Measurements from ENCODE around the gene TNS1.

The TNS1 gene

DNA sequence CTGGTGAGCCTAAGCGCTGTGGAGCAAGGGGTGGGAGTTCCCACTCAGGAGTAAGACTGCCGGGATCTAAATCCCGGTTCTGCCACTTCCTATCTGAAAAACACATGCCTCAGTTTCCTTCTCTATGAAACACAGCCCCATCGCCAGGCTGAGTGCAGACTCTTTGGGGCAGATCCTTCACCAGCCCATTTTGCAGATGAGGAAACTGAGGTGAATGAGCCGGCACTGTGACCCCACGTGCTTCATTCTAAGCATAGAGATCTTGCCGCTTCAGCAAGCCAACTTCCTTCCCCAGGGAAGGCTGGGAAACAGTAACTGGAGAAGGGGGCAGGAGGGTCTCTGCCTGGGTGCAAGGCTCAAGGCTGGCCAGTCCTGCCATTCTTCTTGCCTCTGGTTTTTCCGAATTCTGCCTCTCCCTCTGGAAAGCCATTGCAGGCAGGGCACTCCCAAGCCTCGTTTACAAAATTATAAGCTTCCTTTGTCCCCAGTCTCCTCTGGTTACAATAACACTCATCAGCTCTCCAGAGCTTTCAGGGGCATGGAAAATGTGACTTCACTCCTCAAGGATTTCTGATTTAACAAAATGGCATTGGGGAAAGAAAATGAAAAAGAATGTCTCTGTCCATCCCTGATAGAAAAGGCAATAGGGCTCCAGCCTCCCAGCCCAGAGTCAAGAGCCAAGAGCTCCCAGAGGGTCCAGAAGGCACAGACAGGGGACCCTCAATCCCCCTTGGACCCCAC lies 249.2 kb downstream of the TNS1 start:
- DNase-seq = no peak

DNA sequence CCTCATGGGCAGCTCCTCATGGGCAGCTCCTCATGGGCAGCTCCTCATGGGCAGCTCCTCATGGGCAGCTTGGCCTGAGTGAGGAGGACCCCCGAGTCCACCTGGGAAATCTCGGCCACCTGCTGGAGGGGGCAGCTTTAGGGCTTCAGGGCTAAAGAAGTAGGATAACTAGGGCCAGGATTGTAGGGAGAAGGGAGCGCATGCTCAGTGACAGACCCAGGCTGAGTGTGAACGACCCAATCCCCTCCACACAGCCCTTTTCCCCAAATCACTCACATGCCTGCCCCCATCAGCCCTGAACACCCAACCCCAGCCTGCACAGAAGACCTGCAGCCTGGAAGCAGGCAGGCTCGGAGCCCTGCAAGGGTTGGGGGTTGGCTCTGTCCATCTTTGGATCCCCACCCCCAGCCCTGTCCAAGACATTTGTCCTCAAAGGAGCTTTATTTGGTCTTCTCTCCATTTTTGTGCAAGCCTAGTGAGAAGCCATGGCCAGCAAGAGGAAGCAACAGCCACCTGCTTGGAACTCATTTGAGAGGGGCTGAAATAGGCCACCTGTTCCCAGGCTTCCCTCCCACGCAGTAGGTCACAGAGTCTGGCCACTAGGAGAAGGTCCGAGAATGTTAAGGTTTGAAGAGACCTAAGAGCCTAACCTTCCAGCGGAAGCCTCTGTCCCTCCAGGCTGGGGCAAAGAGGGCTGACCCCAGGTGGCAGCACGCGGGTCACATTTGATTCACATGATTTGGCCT lies 249.9 kb downstream of the TNS1 start:
- DNase-seq = no peak

DNA sequence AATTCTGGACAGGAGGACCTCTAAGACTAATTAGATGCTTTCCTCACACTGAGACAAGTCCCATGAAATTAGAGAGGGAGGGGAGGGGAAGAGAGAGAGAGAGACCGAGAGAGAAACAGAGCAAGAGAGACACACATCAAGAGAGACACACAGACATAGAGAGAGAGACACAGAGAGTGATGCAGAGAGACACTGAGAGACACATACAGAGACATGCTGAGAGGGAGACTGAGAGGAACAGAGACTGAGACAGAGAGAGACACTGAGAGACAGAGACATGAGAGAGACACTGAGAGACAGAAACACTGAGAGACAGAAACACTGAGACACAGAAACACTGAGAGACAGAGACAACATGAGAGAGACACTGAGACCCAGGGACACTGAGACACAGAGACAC lies 250.8 kb downstream of the TNS1 start:
- no peak for DNase-seq

DNA sequence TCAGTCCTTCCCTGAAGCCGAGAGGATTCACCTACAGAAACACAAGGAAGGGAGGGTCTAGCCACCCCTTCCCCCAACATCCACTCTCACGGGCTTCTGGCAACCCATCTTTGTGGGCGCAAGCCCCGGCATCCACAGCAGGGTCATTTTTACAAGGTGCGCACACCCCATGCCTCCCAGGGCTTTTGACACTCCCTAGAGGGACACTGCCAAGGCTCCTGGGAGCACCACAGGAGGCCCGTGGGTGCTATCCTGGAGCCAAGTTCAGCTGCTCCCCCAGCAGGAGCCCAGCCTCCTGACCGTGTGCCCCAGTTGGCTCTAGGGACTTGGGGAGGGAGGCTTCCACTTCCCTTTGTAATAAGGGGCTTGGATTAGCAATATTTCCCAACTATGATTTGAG lies 251.6 kb downstream of the TNS1 start:
- DNase-seq = no peak

All from activated CD4-positive, alpha-beta T cell treated with anti-CD3 and anti-CD28 coated beads, Interleukin-10, Interleukin-2, amounts not matched to agents 100 ng/mL and 50 ng/mL, durations not matched to agents 16 hours and 8 hours (primary cell).